ENCODE results near the gene ATP2A2.
"Not testable (repeated sequence)": the region's sequence is repeated elsewhere in the genome, so short reads cannot be mapped to it uniquely, and the experiment has no call there.

Gene ATP2A2

GRCh38 chr12:110338754-110339153 lies 57.7 kb downstream of the ATP2A2 start:
- DNase-seq (ENCODE audit: low read depth) = no peak
- TF ChIP-seq, protein P1, sequence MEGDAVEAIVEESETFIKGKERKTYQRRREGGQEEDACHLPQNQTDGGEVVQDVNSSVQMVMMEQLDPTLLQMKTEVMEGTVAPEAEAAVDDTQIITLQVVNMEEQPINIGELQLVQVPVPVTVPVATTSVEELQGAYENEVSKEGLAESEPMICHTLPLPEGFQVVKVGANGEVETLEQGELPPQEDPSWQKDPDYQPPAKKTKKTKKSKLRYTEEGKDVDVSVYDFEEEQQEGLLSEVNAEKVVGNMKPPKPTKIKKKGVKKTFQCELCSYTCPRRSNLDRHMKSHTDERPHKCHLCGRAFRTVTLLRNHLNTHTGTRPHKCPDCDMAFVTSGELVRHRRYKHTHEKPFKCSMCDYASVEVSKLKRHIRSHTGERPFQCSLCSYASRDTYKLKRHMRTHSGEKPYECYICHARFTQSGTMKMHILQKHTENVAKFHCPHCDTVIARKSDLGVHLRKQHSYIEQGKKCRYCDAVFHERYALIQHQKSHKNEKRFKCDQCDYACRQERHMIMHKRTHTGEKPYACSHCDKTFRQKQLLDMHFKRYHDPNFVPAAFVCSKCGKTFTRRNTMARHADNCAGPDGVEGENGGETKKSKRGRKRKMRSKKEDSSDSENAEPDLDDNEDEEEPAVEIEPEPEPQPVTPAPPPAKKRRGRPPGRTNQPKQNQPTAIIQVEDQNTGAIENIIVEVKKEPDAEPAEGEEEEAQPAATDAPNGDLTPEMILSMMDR (IDR thresholded peaks at IDR 0.05; ENCODE audit: control insufficient read depth, insufficient read depth, low read depth, low read length, missing control alignments) = no peak
- no peak overlapping the region for H3K4me3 ChIP-seq (ENCODE audit: control insufficient read depth, low read depth, low read length)

GRCh38 chr12:110339184-110339952 lies 58.3 kb downstream of the ATP2A2 start:
- DNase-seq (ENCODE audit: low read depth) = no peak
- no peak overlapping the region for H3K4me3 ChIP-seq (ENCODE audit: control insufficient read depth, low read depth, low read length)
- TF ChIP-seq, protein P1 (IDR thresholded peaks at IDR 0.05; ENCODE audit: control insufficient read depth, insufficient read depth, low read depth, low read length, missing control alignments) = no peak

- not testable (repeated sequence) for DNase-seq (ENCODE audit: low read depth)
Observed at GRCh38 chr12:110340261-110340660, 59.2 kb downstream of the ATP2A2 start.

DNA sequence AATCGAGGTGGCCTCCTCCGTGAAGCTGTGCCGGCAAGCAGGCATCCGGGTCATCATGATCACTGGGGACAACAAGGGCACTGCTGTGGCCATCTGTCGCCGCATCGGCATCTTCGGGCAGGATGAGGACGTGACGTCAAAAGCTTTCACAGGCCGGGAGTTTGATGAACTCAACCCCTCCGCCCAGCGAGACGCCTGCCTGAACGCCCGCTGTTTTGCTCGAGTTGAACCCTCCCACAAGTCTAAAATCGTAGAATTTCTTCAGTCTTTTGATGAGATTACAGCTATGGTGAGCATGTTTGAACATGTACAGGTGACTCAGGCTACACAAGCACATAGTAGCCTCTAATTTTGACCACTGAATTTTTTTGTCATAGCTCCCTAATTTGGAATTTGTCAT lies 59.7 kb downstream of the ATP2A2 start:
- no peak overlapping the region for H3K4me3 ChIP-seq (ENCODE audit: control insufficient read depth, low read depth, low read length)
- TF ChIP-seq, protein P1 (IDR thresholded peaks at IDR 0.05; ENCODE audit: control insufficient read depth, insufficient read depth, low read depth, low read length, missing control alignments) = no peak
- DNase-seq (ENCODE audit: low read depth) = no peak

More at GRCh38 chr12:110340261-110340660, 59.2 kb downstream of the ATP2A2 start:
- not testable (repeated sequence) for H3K4me3 ChIP-seq (ENCODE audit: control insufficient read depth, low read depth, low read length)

DNA sequence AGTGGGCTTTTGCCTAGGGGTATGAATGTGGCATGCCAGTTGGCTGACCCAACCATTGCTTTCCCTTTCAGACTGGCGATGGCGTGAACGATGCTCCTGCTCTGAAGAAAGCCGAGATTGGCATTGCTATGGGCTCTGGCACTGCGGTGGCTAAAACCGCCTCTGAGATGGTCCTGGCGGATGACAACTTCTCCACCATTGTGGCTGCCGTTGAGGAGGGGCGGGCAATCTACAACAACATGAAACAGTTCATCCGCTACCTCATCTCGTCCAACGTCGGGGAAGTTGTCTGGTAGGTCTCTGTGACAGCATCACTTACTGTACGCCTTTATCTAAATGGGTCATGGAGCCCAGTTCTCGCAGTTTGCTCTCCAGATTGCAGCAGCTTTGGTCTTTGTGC lies 61.1 kb downstream of the ATP2A2 start:
- TF ChIP-seq, protein P1 (IDR thresholded peaks at IDR 0.05; ENCODE audit: control insufficient read depth, insufficient read depth, low read depth, low read length, missing control alignments) = no peak
- no peak for DNase-seq (ENCODE audit: low read depth)
- H3K4me3 ChIP-seq (ENCODE audit: control insufficient read depth, low read depth, low read length) = no peak overlapping the region

DNA sequence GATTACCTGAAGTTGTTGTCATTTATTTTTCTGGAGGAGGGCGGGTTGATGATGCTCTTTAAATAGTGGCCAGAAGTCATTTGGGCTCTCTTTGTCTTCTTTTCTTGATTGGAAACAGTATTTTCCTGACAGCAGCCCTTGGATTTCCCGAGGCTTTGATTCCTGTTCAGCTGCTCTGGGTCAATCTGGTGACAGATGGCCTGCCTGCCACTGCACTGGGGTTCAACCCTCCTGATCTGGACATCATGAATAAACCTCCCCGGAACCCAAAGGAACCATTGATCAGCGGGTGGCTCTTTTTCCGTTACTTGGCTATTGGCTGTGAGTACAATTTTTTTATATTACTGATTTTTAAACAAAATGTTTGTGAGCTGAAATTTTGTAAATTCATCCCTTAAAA lies 62.1 kb downstream of the ATP2A2 start:
- DNase-seq (ENCODE audit: low read depth) = no peak
- no peak overlapping the region for H3K4me3 ChIP-seq (ENCODE audit: control insufficient read depth, low read depth, low read length)

More for the DNA sequence above, 62.1 kb downstream of the ATP2A2 start:
- TF ChIP-seq, protein P1 (IDR thresholded peaks at IDR 0.05; ENCODE audit: control insufficient read depth, insufficient read depth, low read depth, low read length, missing control alignments) = no peak
